NCI-H2081 treated with DMSO at 0.1 percent for 48 hours (cell line): ENCODE measurements around the gene WDR59.
"Not testable (repeated sequence)": the region's sequence is repeated elsewhere in the genome, so short reads cannot be mapped to it uniquely, and the experiment has no call there.

Experiments
- DNase-seq: peaks from one replicate; lab custom pipeline; 2025; lab: John Stamatoyannopoulos, UW

Gene WDR59

GRCh38 chr16:74852500-74852875 is 132.4 kb downstream of the WDR59 start:
- no peak for DNase-seq

GRCh38 chr16:74850027-74850426 is 134.9 kb downstream of the WDR59 start:
- no peak for DNase-seq

GRCh38 chr16:74847202-74847601 is 137.7 kb downstream of the WDR59 start:
- no peak for DNase-seq

- DNase-seq: no peak
Measured at GRCh38 chr16:74846714-74847113, 138.2 kb downstream of the WDR59 start.

- no peak for DNase-seq
Measured at GRCh38 chr16:74844041-74844980, 140.6 kb downstream of the WDR59 start.

- not testable (repeated sequence) for DNase-seq
Measured at GRCh38 chr16:74843381-74844035, 141.4 kb downstream of the WDR59 start.

GRCh38 chr16:74842413-74842812 is 142.5 kb downstream of the WDR59 start:
- DNase-seq: no peak

- no peak for DNase-seq
Measured at GRCh38 chr16:74841904-74842303, 143.0 kb downstream of the WDR59 start.

GRCh38 chr16:74841469-74841868 is 143.5 kb downstream of the WDR59 start:
- no peak for DNase-seq

GRCh38 chr16:74837056-74837455 is 147.9 kb downstream of the WDR59 start:
- DNase-seq: no peak

GRCh38 chr16:74836111-74836671 is 148.7 kb downstream of the WDR59 start:
- no peak for DNase-seq

GRCh38 chr16:74832228-74832627 is 152.7 kb downstream of the WDR59 start:
- no peak for DNase-seq

- no peak for DNase-seq
Measured at GRCh38 chr16:74831467-74831866, 153.5 kb downstream of the WDR59 start.

- no peak for DNase-seq
Measured at GRCh38 chr16:74830648-74831047, 154.3 kb downstream of the WDR59 start.

- no peak for DNase-seq
Measured at GRCh38 chr16:74829637-74830036, 155.3 kb downstream of the WDR59 start.

- DNase-seq: no peak
Measured at GRCh38 chr16:74825941-74826340, 159.0 kb downstream of the WDR59 start.

GRCh38 chr16:74825016-74825415 is 159.9 kb downstream of the WDR59 start:
- DNase-seq: no peak
